ENCODE measurements around the gene SNX32. TPM values are rescaled to one million over a fixed set of nuclear protein-coding genes. Genes with fewer than 3 reads are reported as not detected.
A peak's percentile ranks its signal among the peaks of the same experiment; 100 is the strongest.

Gene SNX32
- total and polyA plus RNA-seq, 2 of the 13 experiments (the other 11 are each of a cell fraction or from before 2014, with no cell fraction given) = 0.09 to 0.34 TPM

DNA sequence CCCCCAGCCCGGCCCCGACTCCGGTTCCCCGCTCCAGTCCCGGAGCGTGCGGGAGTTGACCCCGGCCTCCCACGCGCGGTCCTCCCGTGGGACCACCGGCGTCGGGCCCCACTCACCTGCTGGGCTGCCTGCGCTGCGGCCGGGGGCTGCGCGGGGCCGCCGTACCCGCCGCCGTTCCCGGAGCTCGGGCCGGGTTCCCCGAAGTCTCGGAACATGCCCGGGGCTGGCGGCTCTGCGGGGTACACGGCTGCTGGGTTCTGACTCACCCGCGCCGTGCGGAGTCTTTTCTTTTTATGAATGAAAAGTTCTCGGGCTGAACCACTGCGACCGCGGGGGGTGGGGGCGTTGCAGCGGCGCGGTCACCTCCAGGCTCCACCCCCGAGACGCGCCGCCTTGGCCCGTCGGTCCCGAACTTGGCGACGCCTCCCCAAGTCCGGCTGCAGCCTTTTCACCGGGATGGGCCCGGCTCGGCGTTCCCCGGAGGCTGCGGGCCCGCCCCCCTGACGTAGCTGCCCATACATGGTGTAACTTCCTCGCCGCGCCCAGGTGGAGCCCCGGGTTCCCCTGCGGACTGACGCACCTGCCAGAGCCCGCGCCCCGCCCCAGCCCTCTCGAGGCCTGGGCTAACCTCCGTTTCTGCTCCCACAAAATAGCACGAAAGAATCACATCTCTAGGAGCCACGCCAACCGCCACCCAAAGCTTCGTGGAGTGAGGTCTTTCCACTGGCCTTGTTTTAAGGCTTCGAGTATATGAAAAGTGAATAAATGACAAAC lies 66.5 kb downstream of the SNX32 start, which contains the start of gene FOSL1 (continued):
- TF ChIP-seq, protein P1, sequence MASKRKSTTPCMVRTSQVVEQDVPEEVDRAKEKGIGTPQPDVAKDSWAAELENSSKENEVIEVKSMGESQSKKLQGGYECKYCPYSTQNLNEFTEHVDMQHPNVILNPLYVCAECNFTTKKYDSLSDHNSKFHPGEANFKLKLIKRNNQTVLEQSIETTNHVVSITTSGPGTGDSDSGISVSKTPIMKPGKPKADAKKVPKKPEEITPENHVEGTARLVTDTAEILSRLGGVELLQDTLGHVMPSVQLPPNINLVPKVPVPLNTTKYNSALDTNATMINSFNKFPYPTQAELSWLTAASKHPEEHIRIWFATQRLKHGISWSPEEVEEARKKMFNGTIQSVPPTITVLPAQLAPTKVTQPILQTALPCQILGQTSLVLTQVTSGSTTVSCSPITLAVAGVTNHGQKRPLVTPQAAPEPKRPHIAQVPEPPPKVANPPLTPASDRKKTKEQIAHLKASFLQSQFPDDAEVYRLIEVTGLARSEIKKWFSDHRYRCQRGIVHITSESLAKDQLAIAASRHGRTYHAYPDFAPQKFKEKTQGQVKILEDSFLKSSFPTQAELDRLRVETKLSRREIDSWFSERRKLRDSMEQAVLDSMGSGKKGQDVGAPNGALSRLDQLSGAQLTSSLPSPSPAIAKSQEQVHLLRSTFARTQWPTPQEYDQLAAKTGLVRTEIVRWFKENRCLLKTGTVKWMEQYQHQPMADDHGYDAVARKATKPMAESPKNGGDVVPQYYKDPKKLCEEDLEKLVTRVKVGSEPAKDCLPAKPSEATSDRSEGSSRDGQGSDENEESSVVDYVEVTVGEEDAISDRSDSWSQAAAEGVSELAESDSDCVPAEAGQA (IDR thresholded peaks at IDR 0.05; ENCODE audit: low read depth) = no peak
- TF ChIP-seq, protein P1 (CRISPR knock-in tag; IDR thresholded peaks at IDR 0.05; ENCODE audit: borderline replicate concordance) = no peak
- peak; percentile 50; the same call in 1 of the 2 replicates for TF ChIP-seq CBFB (CRISPR knock-in tag; IDR thresholded peaks at IDR 0.05)
- no peak for TF ChIP-seq EP300 (IDR thresholded peaks at IDR 0.05; ENCODE audit: low read depth in 2 of 2, low read length in 2 of 2)
- TF ChIP-seq EP300 (CRISPR knock-in tag; IDR thresholded peaks at IDR 0.05; ENCODE audit: borderline replicate concordance) = no peak
- 0 out of 2 replicates have a peak, but pooled peaks have one; percentile 35 for TF ChIP-seq SALL2 (CRISPR knock-in tag; IDR thresholded peaks at IDR 0.05)
- peak; percentile 68 for TF ChIP-seq TAF1 (CRISPR knock-in tag; IDR thresholded peaks at IDR 0.05)
- no peak for TF ChIP-seq PAWR (CRISPR knock-in tag; IDR thresholded peaks at IDR 0.05; ENCODE audit: borderline replicate concordance)
- no peak for TF ChIP-seq ZNF674 (CRISPR knock-in tag; IDR thresholded peaks at IDR 0.05; ENCODE audit: low read depth)
- TF ChIP-seq YEATS4 (CRISPR knock-in tag; IDR thresholded peaks at IDR 0.05; ENCODE audit: borderline replicate concordance) = peak; percentile 40; the same call in 1 of the 2 replicates
- peak; percentile 59; the same call in 1 of the 2 replicates for TF ChIP-seq SNAI1 (CRISPR knock-in tag; IDR thresholded peaks at IDR 0.05; ENCODE audit: borderline replicate concordance)
- TF ChIP-seq, protein P2, sequence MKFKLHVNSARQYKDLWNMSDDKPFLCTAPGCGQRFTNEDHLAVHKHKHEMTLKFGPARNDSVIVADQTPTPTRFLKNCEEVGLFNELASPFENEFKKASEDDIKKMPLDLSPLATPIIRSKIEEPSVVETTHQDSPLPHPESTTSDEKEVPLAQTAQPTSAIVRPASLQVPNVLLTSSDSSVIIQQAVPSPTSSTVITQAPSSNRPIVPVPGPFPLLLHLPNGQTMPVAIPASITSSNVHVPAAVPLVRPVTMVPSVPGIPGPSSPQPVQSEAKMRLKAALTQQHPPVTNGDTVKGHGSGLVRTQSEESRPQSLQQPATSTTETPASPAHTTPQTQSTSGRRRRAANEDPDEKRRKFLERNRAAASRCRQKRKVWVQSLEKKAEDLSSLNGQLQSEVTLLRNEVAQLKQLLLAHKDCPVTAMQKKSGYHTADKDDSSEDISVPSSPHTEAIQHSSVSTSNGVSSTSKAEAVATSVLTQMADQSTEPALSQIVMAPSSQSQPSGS (CRISPR knock-in tag; IDR thresholded peaks at IDR 0.05) = peak; percentile 52; the same call in 1 of the 2 replicates
- no peak for TF ChIP-seq ZNF709 (CRISPR knock-in tag; IDR thresholded peaks at IDR 0.05)
- 0 out of 2 replicates have a peak, but pooled peaks have one; percentile 18 for TF ChIP-seq ZMYM2 (CRISPR knock-in tag; IDR thresholded peaks at IDR 0.05)
- peak; percentile 90 for TF ChIP-seq ZEB1 (IDR thresholded peaks at IDR 0.05; ENCODE audit: insufficient replicate concordance, low read depth)
- TF ChIP-seq RCOR2 (CRISPR knock-in tag; IDR thresholded peaks at IDR 0.05) = no peak
- TF ChIP-seq ZNF30 (CRISPR knock-in tag; IDR thresholded peaks at IDR 0.05) = no peak
- TF ChIP-seq SP4 (CRISPR knock-in tag; IDR thresholded peaks at IDR 0.05) = peak; percentile 88
- peak; percentile 37; the same call in 1 of the 2 replicates for TF ChIP-seq KMT2A (CRISPR knock-in tag; IDR thresholded peaks at IDR 0.05)
- TF ChIP-seq, protein P3, sequence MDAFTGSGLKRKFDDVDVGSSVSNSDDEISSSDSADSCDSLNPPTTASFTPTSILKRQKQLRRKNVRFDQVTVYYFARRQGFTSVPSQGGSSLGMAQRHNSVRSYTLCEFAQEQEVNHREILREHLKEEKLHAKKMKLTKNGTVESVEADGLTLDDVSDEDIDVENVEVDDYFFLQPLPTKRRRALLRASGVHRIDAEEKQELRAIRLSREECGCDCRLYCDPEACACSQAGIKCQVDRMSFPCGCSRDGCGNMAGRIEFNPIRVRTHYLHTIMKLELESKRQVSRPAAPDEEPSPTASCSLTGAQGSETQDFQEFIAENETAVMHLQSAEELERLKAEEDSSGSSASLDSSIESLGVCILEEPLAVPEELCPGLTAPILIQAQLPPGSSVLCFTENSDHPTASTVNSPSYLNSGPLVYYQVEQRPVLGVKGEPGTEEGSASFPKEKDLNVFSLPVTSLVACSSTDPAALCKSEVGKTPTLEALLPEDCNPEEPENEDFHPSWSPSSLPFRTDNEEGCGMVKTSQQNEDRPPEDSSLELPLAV (CRISPR knock-in tag; conservative IDR thresholded peaks at IDR 0.05; ENCODE audit: low read depth) = no peak
- TF ChIP-seq ARID2 (CRISPR knock-in tag; IDR thresholded peaks at IDR 0.05; ENCODE audit: borderline replicate concordance) = no peak
- TF ChIP-seq ZNF121 (CRISPR knock-in tag; IDR thresholded peaks at IDR 0.05) = peak; percentile 46; the same call in 1 of the 2 replicates
